PC-3 (cell line): ENCODE results near the gene CUEDC2. TPM values are rescaled to one million over a fixed set of nuclear protein-coding genes. Genes with fewer than 3 reads are reported as not detected.
A peak's percentile ranks its signal among the peaks of the same experiment; 100 is the strongest.

ENCODE experiments used
- ATAC-seq: fragments of 200-7000 bp; cut with Tn5 transposase; 2 replicates; pipeline ENCODE4 v1.9.1; 2020; ENCODE audit warnings: mild to moderate bottlenecking, moderate library complexity
- Bru-seq: library from RNA; stranded (reverse); fragments of 400-500 nt; gene quantifications from one replicate; lab custom pipeline; 2021; lab: Mats Ljungman, UMichigan
- BruChase-seq, 2 experiments: library from RNA; stranded (reverse); fragments of 400-500 nt; gene quantifications; one replicate each; lab custom pipeline; 2021; lab: Mats Ljungman, UMichigan
- BruUV-seq: library from RNA; stranded (reverse); fragments of 400-500 nt; replicated peaks from 2 replicates; lab custom pipeline; 2021; lab: Mats Ljungman, UMichigan
- CTCF ChIA-PET: fragments of 300-600 bp; sonication (Branson Sonifier 250); formaldehyde crosslinking; loops from one replicate; lab custom pipeline; 2022; ENCODE audit warnings: antibody characterized with exemption; lab: Charles Lee
- POLR2A ChIA-PET: fragments of 300-600 bp; sonication (Branson Sonifier 250); formaldehyde crosslinking; loops from one replicate; lab custom pipeline; 2022; ENCODE audit warnings: antibody characterized with exemption; ENCODE audit not compliant: unreplicated experiment; lab: Charles Lee
- DNase-seq: peaks from one replicate; pipeline ENCODE4 v3.0.0-alpha.2; 2015
- H2AFZ ChIP-seq: fragments of 300-600 bp; sonication (generic); 2 replicates; pipeline ENCODE4 v1.6.0; 2016; ENCODE audit warnings: antibody characterized with exemption, low read length
- H3F3A ChIP-seq: fragments of 300-600 bp; sonication (generic); one replicate; pipeline ENCODE4 v1.6.0; 2017; ENCODE audit warnings: antibody characterized with exemption, low read length, control low read depth, mild to moderate bottlenecking; ENCODE audit not compliant: unreplicated experiment
- H3K27ac ChIP-seq: fragments of 300-600 bp; sonication (generic); 2 replicates; pipeline ENCODE4 v1.5.1; 2016; ENCODE audit warnings: mild to moderate bottlenecking, low read length
- H3K27me3 ChIP-seq: fragments of 300-600 bp; sonication (generic); 2 replicates; pipeline ENCODE4 v1.6.1; 2016; ENCODE audit warnings: low read length, mixed read lengths
- H3K36me3 ChIP-seq: fragments of 300-600 bp; sonication (generic); 2 replicates; pipeline ENCODE4 v1.6.1; 2016; ENCODE audit warnings: low read depth, mixed run types, low read length, mixed read lengths
- H3K4me1 ChIP-seq: fragments of 300-600 bp; sonication (generic); 2 replicates; pipeline ENCODE4 v1.5.1; 2016; ENCODE audit warnings: low read length; ENCODE audit not compliant: insufficient read depth
- H3K4me2 ChIP-seq: fragments of 300-600 bp; sonication (generic); 2 replicates; pipeline ENCODE4 v1.6.0; 2016; ENCODE audit warnings: low read length
- H3K4me3 ChIP-seq: fragments of 300-600 bp; sonication (generic); 2 replicates; pipeline ENCODE4 v1.5.1; 2016; ENCODE audit warnings: mild to moderate bottlenecking, low read length, mixed read lengths
- H3K79me2 ChIP-seq: fragments of 300-600 bp; sonication (generic); 2 replicates; pipeline ENCODE4 v1.6.1; 2017; ENCODE audit warnings: low read length, mixed read lengths
- H3K9ac ChIP-seq: fragments of 300-600 bp; sonication (generic); 2 replicates; pipeline ENCODE4 v1.6.0; 2016; ENCODE audit warnings: mild to moderate bottlenecking, low read length
- H3K9me2 ChIP-seq: fragments of 300-600 bp; sonication (generic); replicated peaks from 2 replicates; pipeline ENCODE4 v1.6.1; 2016; ENCODE audit warnings: mixed run types, low read length, mixed read lengths
- H3K9me3 ChIP-seq: fragments of 300-600 bp; sonication (generic); 2 replicates; pipeline ENCODE4 v1.6.1; 2016; ENCODE audit warnings: low read length, mixed read lengths
- H4K20me1 ChIP-seq: fragments of 300-600 bp; sonication (generic); 2 replicates; pipeline ENCODE4 v1.6.1; 2016; ENCODE audit warnings: low read length, mixed read lengths
- EZH2 ChIP-seq: fragments of 300-600 bp; sonication (generic); IDR thresholded peaks from one replicate; pipeline ENCODE4 v1.6.1; 2017; ENCODE audit warnings: antibody characterized with exemption, mild to moderate bottlenecking, low read length; ENCODE audit not compliant: unreplicated experiment
- EZH2phosphoT487 ChIP-seq: fragments of 300-600 bp; sonication (generic); IDR thresholded peaks from 2 replicates; pipeline ENCODE4 v1.6.1; 2018; ENCODE audit warnings: mild to moderate bottlenecking, antibody characterized with exemption, low read length, borderline replicate concordance
- intact Hi-C: fragments of 100-400 bp; cut with micrococcal nuclease; formaldehyde crosslinking; loops from 2 replicates; pipeline ENCODE4 v1.9.0; 2023
- long read RNA-seq: library from polyadenylated mRNA; unstranded; transcript quantifications from one replicate; pipeline ENCODE4 v2.0.0, GENCODE V29; 2021; ENCODE audit not compliant: unreplicated experiment
- total RNA-seq: library from RNA; depleted of rRNA; stranded (reverse); fragments of >200 nt; gene quantifications from 2 replicates; pipeline ENCODE4 v1.2.3, GENCODE V29; 2014; rRNA removed
- TF ChIP-seq, protein P1 (sequence below): fragments of 300-600 bp; sonication (generic); conservative IDR thresholded peaks from 2 replicates; pipeline ENCODE4 v1.5.1; 2017; ENCODE audit warnings: antibody characterized with exemption, low read depth, mild to moderate bottlenecking, low read length

Gene CUEDC2, protein sequence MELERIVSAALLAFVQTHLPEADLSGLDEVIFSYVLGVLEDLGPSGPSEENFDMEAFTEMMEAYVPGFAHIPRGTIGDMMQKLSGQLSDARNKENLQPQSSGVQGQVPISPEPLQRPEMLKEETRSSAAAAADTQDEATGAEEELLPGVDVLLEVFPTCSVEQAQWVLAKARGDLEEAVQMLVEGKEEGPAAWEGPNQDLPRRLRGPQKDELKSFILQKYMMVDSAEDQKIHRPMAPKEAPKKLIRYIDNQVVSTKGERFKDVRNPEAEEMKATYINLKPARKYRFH
- 50.6 and 51.4 TPM in 2 replicates for total RNA-seq
- percentile 57 among the genes with signal in this experiment for Bru-seq, nascent RNA
- BruChase-seq, experiment 1, labeled RNA remaining after a 6-hour chase = percentile 61 among the genes with signal in this experiment
- BruChase-seq, experiment 2, labeled RNA remaining after a 2-hour chase = percentile 53 among the genes with signal in this experiment
- long read RNA-seq, transcript CUEDC2-201 (9 exons, 1,191 nt) = major isoform, 54 of 74 reads
- long read RNA-seq, partial matches to known transcripts = 8 of 74 reads
- long read RNA-seq, other reads (novel, unspliced or antisense) = 11 of 74 reads

DNA sequence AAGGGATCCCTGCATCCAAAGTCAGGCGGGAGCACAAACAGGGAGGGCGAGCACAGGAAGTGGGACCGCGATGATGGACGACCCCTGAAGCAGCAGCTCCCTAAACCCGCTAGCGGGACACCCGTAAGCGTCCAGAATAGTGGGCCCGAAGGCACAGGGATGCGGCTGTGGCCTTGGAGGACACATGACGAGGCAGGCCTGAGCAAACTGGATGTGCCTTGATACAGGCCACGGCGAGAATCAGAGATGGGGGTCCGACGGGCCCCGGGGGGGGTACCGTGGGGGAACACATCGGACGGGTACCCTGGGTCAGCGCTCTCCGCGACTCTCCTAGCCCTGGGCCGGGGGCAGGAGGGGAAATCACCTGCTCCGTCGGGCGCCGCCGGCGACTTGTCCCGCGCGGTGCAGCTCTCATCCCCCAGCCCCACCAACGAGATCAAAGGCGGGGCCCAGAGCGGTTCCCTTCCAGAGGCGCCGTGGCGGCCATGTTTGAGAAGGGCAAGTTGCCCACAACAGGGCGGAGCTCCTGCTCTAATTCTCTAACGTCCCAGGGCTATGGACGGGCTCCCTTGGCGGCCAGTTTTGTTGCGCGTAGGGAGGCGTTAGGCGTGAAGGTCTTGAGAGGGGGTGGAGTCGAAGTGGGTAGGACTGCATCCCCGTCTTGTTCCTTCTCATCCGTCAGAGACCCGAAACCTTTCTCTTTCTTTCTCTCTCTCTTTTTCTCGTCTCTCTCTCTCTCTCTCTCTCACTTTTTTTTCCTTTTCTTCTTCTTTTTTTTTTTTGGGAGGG, at the start of gene CUEDC2:
Gene CUEDC2, minus strand, starts transcription at position 413 of the 789 bp plus-strand sequence. CDS start 7,386 bp downstream, outside the sequence.
- Histone ChIP-seq H3K27ac (no peak within 1 kb of the TSS), H3K9me2 (no peaks in the 10 kb centered on the region), H3K9me3 (no peaks in the 10 kb centered on the region), H3K4me1 (peaks cover 5% of the 10 kb centered on the region; the same call in 1 of the 2 replicates), H2AFZ (peak within 1 kb of the TSS; percentile 88), H3K9ac (peak within 1 kb of the TSS; percentile 83), H3K4me3 (peak within 1 kb of the TSS; percentile 85), H4K20me1 (no peaks in the 10 kb centered on the region), H3F3A (no peaks in the 10 kb centered on the region), H3K4me2 (peak within 1 kb of the TSS; percentile 90), H3K27me3 (no peaks in the 10 kb centered on the region), H3K36me3 (no peaks in the 10 kb centered on the region), H3K79me2 (peaks cover 11% of the 10 kb centered on the region; the same call in 1 of the 2 replicates)
- TF ChIP-seq EZH2phosphoT487 (no peak), EZH2 (no peak)
- TF ChIP-seq, protein P1, sequence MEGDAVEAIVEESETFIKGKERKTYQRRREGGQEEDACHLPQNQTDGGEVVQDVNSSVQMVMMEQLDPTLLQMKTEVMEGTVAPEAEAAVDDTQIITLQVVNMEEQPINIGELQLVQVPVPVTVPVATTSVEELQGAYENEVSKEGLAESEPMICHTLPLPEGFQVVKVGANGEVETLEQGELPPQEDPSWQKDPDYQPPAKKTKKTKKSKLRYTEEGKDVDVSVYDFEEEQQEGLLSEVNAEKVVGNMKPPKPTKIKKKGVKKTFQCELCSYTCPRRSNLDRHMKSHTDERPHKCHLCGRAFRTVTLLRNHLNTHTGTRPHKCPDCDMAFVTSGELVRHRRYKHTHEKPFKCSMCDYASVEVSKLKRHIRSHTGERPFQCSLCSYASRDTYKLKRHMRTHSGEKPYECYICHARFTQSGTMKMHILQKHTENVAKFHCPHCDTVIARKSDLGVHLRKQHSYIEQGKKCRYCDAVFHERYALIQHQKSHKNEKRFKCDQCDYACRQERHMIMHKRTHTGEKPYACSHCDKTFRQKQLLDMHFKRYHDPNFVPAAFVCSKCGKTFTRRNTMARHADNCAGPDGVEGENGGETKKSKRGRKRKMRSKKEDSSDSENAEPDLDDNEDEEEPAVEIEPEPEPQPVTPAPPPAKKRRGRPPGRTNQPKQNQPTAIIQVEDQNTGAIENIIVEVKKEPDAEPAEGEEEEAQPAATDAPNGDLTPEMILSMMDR = no peak
- BruUV-seq = TSS peak; percentile 69
- ChIA-PET POLR2A (interaction anchor here (0.5 to 1.4 kb wide), 6 partner anchors 16 to 1897 kb away, joined by 3 to 16 read pairs (median 6); partner anchors contain the start of gene HIF1AN), CTCF (interaction anchor here (0.6 to 1.0 kb wide), 3 partner anchors 13 to 72 kb away, joined by 3 to 6 read pairs (median 4); partner anchors contain the start of gene ACTR1A)
- intact Hi-C loops = loop anchor here (1.0 kb wide), 1 partner anchor 17 kb away; no protein-coding TSS in a partner anchor
- peak; percentile 95 for DNase-seq
- ATAC-seq = peak; percentile 93

DNA sequence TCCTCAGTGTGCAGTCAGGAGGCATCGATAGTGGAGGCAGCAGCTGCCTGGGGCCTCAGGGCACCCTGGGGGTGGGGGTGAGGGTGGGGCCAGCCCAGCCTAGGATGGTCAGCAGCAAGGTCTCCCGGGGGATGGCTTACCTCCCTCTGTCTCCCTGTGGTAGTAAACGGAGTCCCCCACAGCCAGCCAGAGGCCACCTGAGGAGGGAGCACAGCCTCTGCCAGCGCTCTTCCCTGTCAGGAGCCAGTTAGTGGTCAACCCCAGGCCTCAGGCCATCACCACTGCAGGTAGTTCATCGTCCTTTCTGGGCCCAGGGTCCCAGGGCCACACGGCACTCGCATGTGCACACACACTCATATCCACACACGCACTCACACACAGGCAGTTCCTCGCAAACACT, 48.0 kb upstream of the CUEDC2 start:
- Histone ChIP-seq H3K27ac (no peak overlapping the region), H3K4me3 (no peak overlapping the region), H3K9ac (no peak overlapping the region), H3K9me2 (no peaks in the 10 kb centered on the region), H3K36me3 (peaks cover 3% of the 10 kb centered on the region; the same call in 1 of the 2 replicates), H3K4me2 (no peak overlapping the region), H2AFZ (no peak overlapping the region), H4K20me1 (no peaks in the 10 kb centered on the region), H3K4me1 (no peaks in the 10 kb centered on the region), H3F3A (no peaks in the 10 kb centered on the region), H3K79me2 (no peaks in the 10 kb centered on the region), H3K9me3 (no peaks in the 10 kb centered on the region), H3K27me3 (no peaks in the 10 kb centered on the region)
- BruUV-seq = no TSS peak
- POLR2A ChIA-PET = no interaction called here
- DNase-seq (no peak), ATAC-seq (no peak)
- CTCF ChIA-PET = no interaction called here
- TF ChIP-seq EZH2 (no peak), EZH2phosphoT487 (no peak)
- TF ChIP-seq, protein P1 = no peak
- intact Hi-C loops = no loop called here
